ENCODE results near the gene PTPRN2. TPM values are rescaled to one million over a fixed set of nuclear protein-coding genes. Genes with fewer than 3 reads are reported as not detected.

The PTPRN2 gene
- total and polyA plus RNA-seq, 2 donors (not counting 1 experiment from before 2014, with no cell fraction given): 0.54 to 1.2 TPM

- Histone ChIP-seq H3K9me3 (ENCODE audit: control insufficient read depth, insufficient read depth, low read depth, low read length) (no peaks in the 10 kb centered on the region), H3K4me2 (ENCODE audit: extremely low read depth, insufficient read depth, low read length) (no peak overlapping the region), H3K4me1 (ENCODE audit: control insufficient read depth, extremely low read depth, insufficient read depth, low read length) (no peaks in the 10 kb centered on the region), H3K36me3 (ENCODE audit: control insufficient read depth, insufficient read depth, low read length) (no peaks in the 10 kb centered on the region), H2AFZ (ENCODE audit: low read length) (no peak overlapping the region), H3K79me2 (ENCODE audit: control insufficient read depth, insufficient read depth, low read length) (no peaks in the 10 kb centered on the region), H3K4me3 (replicated peaks in 1 of 4; ENCODE audit: control extremely low read depth in 1 of 4, insufficient read depth in 1 of 4, low read depth in 3 of 4, low read length in 4 of 4) (no peak overlapping the region), H3K27ac (ENCODE audit: insufficient read depth, low read length) (no peak overlapping the region), H4K20me1 (ENCODE audit: control insufficient read depth, extremely low read depth, insufficient read depth, low read length) (no peaks in the 10 kb centered on the region), H3K9ac (ENCODE audit: insufficient read depth, low read length) (no peak overlapping the region), H3K27me3 (ENCODE audit: control insufficient read depth, insufficient read depth, low read length) (no peaks in the 10 kb centered on the region)
- TF ChIP-seq CTCF (conservative IDR thresholded peaks at IDR 0.05 in 1 of 2, IDR thresholded peaks at IDR 0.05 in 1 of 2; ENCODE audit: low read depth in 1 of 2, low read length in 2 of 2) (no peak), EZH2 (IDR thresholded peaks at IDR 0.05; ENCODE audit: low read length, missing control alignments) (no peak)
- DNase-seq (ENCODE audit: low read depth in 2 of 2): no peak
Observed at GRCh38 chr7:157947504-157947903, 640.1 kb downstream of the PTPRN2 start.

DNA sequence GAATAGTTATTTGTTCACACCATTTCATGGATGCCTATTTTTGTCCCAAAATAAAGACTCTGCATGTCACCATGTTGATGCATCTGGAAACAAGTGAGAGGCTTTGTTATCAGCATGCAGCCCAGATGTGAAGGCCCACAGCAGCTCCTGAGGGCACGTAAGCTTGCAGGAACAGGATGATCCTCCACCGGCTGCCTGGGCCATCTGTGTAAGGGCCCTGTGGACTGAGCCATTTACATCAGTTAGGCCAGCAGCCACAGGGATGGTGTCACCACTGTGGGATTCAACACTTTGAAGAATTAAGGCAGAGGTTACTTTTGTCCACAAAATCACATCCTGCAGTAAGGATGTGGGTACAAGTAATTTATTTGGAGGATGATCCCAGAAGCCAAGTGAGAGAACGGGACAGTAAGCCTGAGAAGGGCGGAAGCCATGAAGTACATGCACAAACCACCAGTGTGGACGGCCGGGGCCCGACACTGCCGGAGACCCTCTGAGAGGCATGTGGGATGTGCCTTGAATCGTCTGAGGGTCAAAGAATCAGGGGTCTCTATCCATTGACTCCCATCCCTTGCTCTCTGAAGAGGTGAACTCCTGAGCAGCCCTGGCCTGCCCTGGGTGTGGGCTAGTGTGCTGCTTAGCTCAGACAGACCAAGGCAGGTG, 641.1 kb downstream of the PTPRN2 start:
- H3K27ac ChIP-seq (ENCODE audit: insufficient read depth, low read length): no peak overlapping the region
- H3K4me1 ChIP-seq (ENCODE audit: control insufficient read depth, extremely low read depth, insufficient read depth, low read length): no peaks in the 10 kb centered on the region
- H3K9me3 ChIP-seq (ENCODE audit: control insufficient read depth, insufficient read depth, low read depth, low read length): no peaks in the 10 kb centered on the region

GRCh38 chr7:157945401-157945800, 642.2 kb downstream of the PTPRN2 start:
- H3K27me3 ChIP-seq (ENCODE audit: control insufficient read depth, insufficient read depth, low read length): no peaks in the 10 kb centered on the region
- no peaks in the 10 kb centered on the region for H3K79me2 ChIP-seq (ENCODE audit: control insufficient read depth, insufficient read depth, low read length)
- no peak overlapping the region for H3K9ac ChIP-seq (ENCODE audit: insufficient read depth, low read length)
- DNase-seq (ENCODE audit: low read depth in 2 of 2): no peak
- H3K27ac ChIP-seq (ENCODE audit: insufficient read depth, low read length): no peak overlapping the region
- H3K4me1 ChIP-seq (ENCODE audit: control insufficient read depth, extremely low read depth, insufficient read depth, low read length): no peaks in the 10 kb centered on the region
- H3K9me3 ChIP-seq (ENCODE audit: control insufficient read depth, insufficient read depth, low read depth, low read length): no peaks in the 10 kb centered on the region
- H3K36me3 ChIP-seq (ENCODE audit: control insufficient read depth, insufficient read depth, low read length): no peaks in the 10 kb centered on the region
- no peak overlapping the region for H3K4me3 ChIP-seq (replicated peaks in 1 of 4; ENCODE audit: control extremely low read depth in 1 of 4, insufficient read depth in 1 of 4, low read depth in 3 of 4, low read length in 4 of 4)
- no peak overlapping the region for H3K4me2 ChIP-seq (ENCODE audit: extremely low read depth, insufficient read depth, low read length)
- no peaks in the 10 kb centered on the region for H4K20me1 ChIP-seq (ENCODE audit: control insufficient read depth, extremely low read depth, insufficient read depth, low read length)
- no peak overlapping the region for H2AFZ ChIP-seq (ENCODE audit: low read length)
- no peak for TF ChIP-seq CTCF (conservative IDR thresholded peaks at IDR 0.05 in 1 of 2, IDR thresholded peaks at IDR 0.05 in 1 of 2; ENCODE audit: low read depth in 1 of 2, low read length in 2 of 2)

More for the DNA sequence above, 641.1 kb downstream of the PTPRN2 start:
- no peak overlapping the region for H2AFZ ChIP-seq (ENCODE audit: low read length)
- no peaks in the 10 kb centered on the region for H4K20me1 ChIP-seq (ENCODE audit: control insufficient read depth, extremely low read depth, insufficient read depth, low read length)
- no peak for TF ChIP-seq CTCF (conservative IDR thresholded peaks at IDR 0.05 in 1 of 2, IDR thresholded peaks at IDR 0.05 in 1 of 2; ENCODE audit: low read depth in 1 of 2, low read length in 2 of 2)
- TF ChIP-seq EZH2 (IDR thresholded peaks at IDR 0.05; ENCODE audit: low read length, missing control alignments): no peak
- H3K36me3 ChIP-seq (ENCODE audit: control insufficient read depth, insufficient read depth, low read length): no peaks in the 10 kb centered on the region
- no peaks in the 10 kb centered on the region for H3K79me2 ChIP-seq (ENCODE audit: control insufficient read depth, insufficient read depth, low read length)
- H3K4me3 ChIP-seq (replicated peaks in 1 of 4; ENCODE audit: control extremely low read depth in 1 of 4, insufficient read depth in 1 of 4, low read depth in 3 of 4, low read length in 4 of 4): no peak overlapping the region
- H3K9ac ChIP-seq (ENCODE audit: insufficient read depth, low read length): no peak overlapping the region
- no peak overlapping the region for H3K4me2 ChIP-seq (ENCODE audit: extremely low read depth, insufficient read depth, low read length)
- DNase-seq (ENCODE audit: low read depth in 2 of 2): no peak
- no peaks in the 10 kb centered on the region for H3K27me3 ChIP-seq (ENCODE audit: control insufficient read depth, insufficient read depth, low read length)

Measured in fibroblast of lung (primary cell).